Naive B cell (primary cell): ENCODE results near the gene QRFP. TPM values are rescaled to one million over a fixed set of nuclear protein-coding genes. Genes with fewer than 3 reads are reported as not detected.

Source experiments
- ATAC-seq, 2 donors: fragments of 150-1000 bp; cut with Tn5 transposase; 2 replicates each; pipeline ENCODE4 v1.10.0; 2021; ENCODE audit warnings: low read depth in 2 of 2, mild to moderate bottlenecking in 2 of 2, moderate library complexity in 2 of 2
- DNase-seq: peaks from one replicate; pipeline ENCODE4 v3.0.0; 2022
- H3K27ac Mint-ChIP-seq, 6 donors: one replicate each; pipeline ENCODE4 v1.8.0; 2020 to 2022; ENCODE audit warnings: mild to moderate bottlenecking in 6 of 6, mixed read lengths in 6 of 6, moderate library complexity in 5 of 6, inconsistent platforms in 2 of 6
- H3K27me3 Mint-ChIP-seq, 3 donors: one replicate each; pipeline ENCODE4 v1.8.0; 2021 to 2022; ENCODE audit warnings: mixed read lengths in 3 of 3, mild to moderate bottlenecking in 1 of 3
- H3K36me3 Mint-ChIP-seq, 2 donors: one replicate each; pipeline ENCODE4 v1.8.0; 2020 to 2022; ENCODE audit warnings: mixed read lengths in 2 of 2, inconsistent platforms in 1 of 2, mild to moderate bottlenecking in 1 of 2
- H3K4me1 Mint-ChIP-seq, 3 donors: one replicate each; pipeline ENCODE4 v1.8.0; 2020 to 2022; ENCODE audit warnings: mixed read lengths in 3 of 3, inconsistent platforms in 1 of 3, mild to moderate bottlenecking in 1 of 3, moderate library complexity in 1 of 3
- H3K4me3 Mint-ChIP-seq, 8 donors: one replicate each; pipeline ENCODE4 v1.8.0; 2020 to 2022; ENCODE audit warnings: mild to moderate bottlenecking in 8 of 8, mixed read lengths in 8 of 8, moderate library complexity in 8 of 8, inconsistent platforms in 2 of 8
- H3K9me3 Mint-ChIP-seq, 7 donors: one replicate each; pipeline ENCODE4 v1.8.0; 2020 to 2022; ENCODE audit warnings: mixed read lengths in 7 of 7, mild to moderate bottlenecking in 5 of 7, inconsistent platforms in 2 of 7, moderate library complexity in 1 of 7
- polyA plus RNA-seq, 6 donors: library from polyadenylated mRNA; unstranded; fragments of 300-500 nt; fragmentation: Illumina TruSeq; gene quantifications; one replicate each; pipeline ENCODE4 v1.2.3, GENCODE V29; 2021; ENCODE audit warnings: low read depth in 6 of 6

The QRFP gene
- polyA plus RNA-seq, 6 donors from 2014 or later = 0.42 to 0.75 TPM; not detected in 4

DNA sequence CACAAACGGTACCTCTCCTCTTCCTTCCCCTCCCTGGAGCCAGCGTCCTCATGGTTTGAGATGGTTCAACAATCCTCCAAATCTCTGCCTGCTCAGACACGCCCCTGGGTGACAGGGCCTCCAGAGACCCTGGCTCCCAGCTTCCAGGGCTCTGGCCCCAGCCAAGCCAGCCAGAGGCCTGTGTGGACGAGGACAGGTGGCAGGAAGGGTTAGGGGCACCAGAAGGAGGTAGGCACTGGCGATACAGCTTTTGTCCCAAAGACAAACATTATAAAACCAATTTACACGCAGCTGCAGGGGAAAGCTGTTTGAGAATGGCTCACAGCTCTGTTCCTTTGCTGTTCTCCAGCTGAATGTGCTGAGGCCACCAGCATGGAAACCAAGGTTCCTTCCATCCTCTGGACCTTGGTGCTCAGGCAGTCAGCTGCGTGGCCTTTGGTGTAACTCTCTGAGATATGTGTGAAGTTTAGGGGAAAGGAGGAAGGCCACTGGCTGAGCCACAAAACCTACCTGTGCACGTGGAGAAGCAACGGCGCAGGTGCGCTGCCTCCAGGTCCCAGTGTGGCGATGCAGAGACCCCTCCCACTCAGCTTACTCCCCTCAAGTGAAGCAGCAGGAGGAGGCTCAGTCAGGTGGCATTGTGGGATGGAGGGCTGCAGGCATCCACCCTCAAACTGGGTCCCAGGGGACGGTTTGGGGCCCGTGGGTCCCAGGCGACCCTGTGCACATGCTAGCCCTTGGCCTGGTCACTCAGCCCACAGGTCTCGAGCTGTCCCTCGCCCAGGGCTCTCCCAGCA is 4.3 kb upstream of the QRFP start:
- no peak overlapping the region for H3K27ac Mint-ChIP-seq
- ATAC-seq (no peak), DNase-seq (no peak)
- H3K36me3 Mint-ChIP-seq = no peaks in the 10 kb centered on the region
- H3K27me3 Mint-ChIP-seq = peaks cover 0 to 33% (median 9%) of the 10 kb centered on the region in 3 donors
- H3K9me3 Mint-ChIP-seq = no peaks in the 10 kb centered on the region
- no peaks in the 10 kb centered on the region for H3K4me1 Mint-ChIP-seq
- H3K4me3 Mint-ChIP-seq = no peak overlapping the region

DNA sequence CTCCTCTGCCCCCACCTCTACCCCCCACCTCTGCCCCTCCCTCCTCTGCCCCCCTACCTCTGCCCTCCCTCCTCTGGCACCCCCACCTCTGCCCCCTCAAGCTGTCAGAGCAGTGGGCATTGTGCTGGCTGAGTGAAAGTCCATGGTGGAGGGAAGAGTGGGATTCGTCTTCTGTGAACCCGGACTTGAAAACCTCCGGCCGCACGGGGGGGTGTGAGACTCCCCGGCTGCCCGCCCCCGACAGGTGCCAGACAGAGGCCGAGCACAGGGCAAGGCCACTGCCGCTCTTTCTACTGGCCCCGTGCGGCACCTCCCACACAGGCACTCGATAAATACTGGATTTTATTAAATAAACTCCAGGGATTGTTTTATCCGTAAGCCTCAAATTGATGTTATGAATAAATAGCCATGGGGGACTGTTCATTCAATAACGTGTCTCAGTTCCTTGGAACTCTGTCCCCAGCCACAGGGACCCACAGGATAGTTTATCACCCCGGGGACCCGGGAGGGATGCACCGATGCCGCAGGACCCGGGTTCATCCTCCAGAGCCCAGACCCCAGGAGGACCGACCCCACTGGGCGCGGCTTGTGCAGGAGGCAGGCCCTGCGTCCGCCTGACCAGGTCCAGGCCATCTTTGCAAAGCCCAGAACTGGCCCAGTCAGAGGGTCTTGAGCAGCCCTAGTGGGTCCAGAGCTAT is 2.6 kb upstream of the QRFP start:
- Mint-ChIP-seq H3K27me3 (peaks cover 0 to 23% (median 9%) of the 10 kb centered on the region in 3 donors), H3K9me3 (no peaks in the 10 kb centered on the region), H3K27ac (no peak overlapping the region), H3K4me3 (no peak overlapping the region), H3K4me1 (no peaks in the 10 kb centered on the region), H3K36me3 (no peaks in the 10 kb centered on the region)
- no peak for ATAC-seq
- no peak for DNase-seq

DNA sequence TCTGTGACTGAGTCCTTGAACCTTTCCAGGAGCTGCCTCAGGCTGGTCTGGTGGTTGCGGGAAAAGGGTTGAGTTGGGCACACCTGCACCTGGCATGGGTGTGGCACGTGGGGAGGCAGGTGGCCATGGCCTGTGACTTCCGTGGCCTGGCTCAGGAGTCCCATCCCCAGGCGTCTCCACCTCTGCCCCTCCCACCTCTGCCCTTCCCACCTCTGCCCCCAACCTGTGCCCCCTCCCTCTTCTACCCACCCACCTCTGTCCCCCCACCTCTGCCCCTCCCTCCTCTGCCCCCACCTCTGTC is 1.9 kb upstream of the QRFP start:
- Mint-ChIP-seq H3K27me3 (peaks cover 0 to 20% (median 9%) of the 10 kb centered on the region in 3 donors), H3K36me3 (no peaks in the 10 kb centered on the region), H3K27ac (no peak overlapping the region), H3K4me1 (peaks cover 0 to 4% (median 2%) of the 10 kb centered on the region in 3 donors), H3K9me3 (no peaks in the 10 kb centered on the region), H3K4me3 (peak overlapping the region in 1 of 8 donors; percentile 15)
- ATAC-seq (no peak), DNase-seq (no peak)

DNA sequence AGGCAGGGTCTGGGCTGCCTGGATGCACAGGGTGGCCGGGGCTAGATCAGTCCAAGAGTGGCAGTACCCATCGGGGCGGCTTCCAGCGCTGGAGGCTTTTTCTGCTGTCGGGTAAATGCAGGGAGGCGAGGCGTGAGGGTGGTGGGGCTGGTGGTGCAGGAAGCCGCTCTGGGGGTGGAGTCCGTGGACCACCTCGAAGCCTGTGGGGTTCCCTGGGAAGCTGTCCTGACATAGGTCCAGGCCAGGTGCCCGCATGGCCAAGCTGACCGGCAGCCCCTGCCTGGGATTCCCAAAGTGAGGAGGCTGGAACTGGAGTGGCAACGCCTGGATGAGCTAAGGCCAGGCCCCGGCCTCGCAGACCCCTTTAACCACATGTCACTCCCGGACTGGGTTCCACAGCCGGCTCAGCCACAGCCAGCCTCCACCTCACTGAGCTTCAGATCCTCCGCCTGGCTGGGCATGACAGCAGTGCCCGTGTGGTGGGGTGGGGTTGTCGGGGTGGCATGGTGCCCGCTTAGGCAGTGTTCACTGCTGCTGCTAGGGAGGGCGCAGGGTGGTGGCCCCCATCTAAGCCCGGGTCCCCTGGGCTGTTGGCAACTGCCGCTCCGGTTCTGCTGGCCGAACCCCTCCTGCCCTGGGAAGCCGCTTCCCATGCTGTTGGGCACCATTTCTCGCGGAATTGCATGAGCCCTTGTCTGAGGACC is 1.4 kb upstream of the QRFP start:
- peaks cover 0 to 18% (median 9%) of the 10 kb centered on the region in 3 donors for H3K27me3 Mint-ChIP-seq
- H3K36me3 Mint-ChIP-seq = no peaks in the 10 kb centered on the region
- peaks cover 0 to 6% (median 3%) of the 10 kb centered on the region in 3 donors for H3K4me1 Mint-ChIP-seq
- H3K27ac Mint-ChIP-seq = no peak overlapping the region
- H3K4me3 Mint-ChIP-seq = no peak overlapping the region
- H3K9me3 Mint-ChIP-seq = no peaks in the 10 kb centered on the region
- ATAC-seq (no peak), DNase-seq (no peak)

DNA sequence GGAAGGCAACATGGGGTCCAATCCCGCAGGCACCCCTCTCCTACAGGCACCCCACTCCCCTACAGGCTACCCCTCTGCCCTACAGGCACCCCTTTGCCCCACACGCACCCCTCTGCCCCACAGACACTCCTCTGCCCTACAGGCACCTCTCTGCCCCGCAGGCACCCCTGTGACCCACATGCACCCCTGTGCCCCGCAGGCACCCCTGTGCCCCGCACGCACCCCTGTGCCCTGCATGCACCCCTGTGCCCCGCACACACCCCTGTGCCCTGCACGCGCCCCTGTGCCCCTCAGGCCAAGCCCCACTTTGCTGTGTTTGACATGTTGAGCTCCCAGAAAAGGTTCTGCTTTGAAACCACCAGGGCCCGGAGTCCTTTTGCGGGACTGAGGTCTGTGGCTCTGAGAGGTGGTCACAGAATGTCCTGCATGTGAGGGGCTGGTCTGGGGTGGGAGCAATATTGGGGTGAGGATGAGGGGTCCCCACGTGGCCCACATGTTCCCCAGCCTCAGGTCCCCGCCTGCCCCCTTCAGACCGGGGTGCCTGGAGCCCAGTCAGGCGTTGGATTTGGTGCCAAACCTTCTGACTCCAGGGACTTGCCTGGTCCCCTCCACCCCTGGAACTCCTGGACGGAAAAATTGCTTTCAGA is 616 bp upstream of the QRFP start:
- H3K27ac Mint-ChIP-seq = no peak overlapping the region
- no peak for DNase-seq
- H3K36me3 Mint-ChIP-seq = no peaks in the 10 kb centered on the region
- H3K4me1 Mint-ChIP-seq = peaks cover 0 to 6% (median 3%) of the 10 kb centered on the region in 3 donors
- H3K27me3 Mint-ChIP-seq = peaks cover 0 to 18% (median 9%) of the 10 kb centered on the region in 3 donors
- no peak overlapping the region for H3K4me3 Mint-ChIP-seq
- ATAC-seq = no peak
- no peaks in the 10 kb centered on the region for H3K9me3 Mint-ChIP-seq

DNA sequence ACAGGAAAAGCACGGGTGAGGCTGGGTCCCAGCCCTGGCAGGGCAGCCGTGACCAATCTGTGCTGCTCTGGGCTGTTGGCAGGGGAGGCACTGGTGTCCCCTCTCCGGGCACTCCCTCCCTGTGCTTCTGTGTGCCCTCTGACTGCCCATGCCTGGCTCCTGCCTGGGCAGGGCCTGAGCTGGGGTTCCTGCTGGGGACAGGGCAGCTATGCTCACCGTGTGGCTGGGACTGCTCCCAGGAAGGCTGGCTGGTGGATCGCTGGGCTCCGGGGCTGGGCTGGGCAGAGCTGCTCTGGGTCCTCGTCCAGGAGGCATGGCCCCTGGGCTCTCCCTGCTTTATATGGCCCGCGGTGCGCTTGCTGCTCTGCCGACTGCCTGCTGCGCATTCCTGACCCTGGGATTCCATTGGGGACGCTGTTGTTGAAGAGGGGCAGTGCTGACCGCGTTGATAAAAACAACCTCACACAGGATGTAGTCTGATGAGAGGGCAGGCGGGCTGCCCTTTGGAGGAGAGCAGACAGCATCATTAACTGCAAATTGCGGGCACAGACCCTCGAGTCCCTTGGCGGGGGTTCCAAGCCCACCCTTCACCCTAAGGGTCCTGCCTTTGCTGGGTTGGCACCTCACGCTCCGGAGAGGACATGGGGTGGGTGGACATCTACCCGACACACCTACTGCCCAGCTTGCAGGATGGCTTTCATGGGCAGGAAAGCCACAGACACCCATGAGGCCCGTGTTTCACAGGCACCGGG is 955 bp downstream of the QRFP start:
- DNase-seq (no peak), ATAC-seq (no peak)
- peak overlapping the region in 1 of 6 donors; percentile 34 for H3K27ac Mint-ChIP-seq

DNA sequence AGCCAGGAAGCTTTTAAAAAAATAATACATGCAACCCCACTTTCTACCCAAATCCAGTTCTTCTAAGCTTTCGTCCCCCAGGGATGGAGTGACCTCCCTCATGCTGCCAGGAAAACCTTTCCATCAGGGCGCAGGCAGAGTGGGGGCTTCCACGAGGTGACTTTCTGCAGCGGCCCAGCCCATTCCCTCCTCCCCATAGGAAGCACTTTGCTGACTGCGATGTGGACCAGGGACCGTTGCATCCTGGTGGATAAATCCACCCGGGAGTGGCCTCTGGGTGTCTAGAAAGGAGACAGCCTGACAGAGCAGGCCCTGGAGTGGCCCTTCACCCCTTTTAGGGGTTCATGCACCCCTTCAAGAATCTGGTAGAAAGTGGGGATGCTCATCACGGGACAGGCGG is 1.6 kb downstream of the QRFP start:
- H3K4me3 Mint-ChIP-seq = no peak overlapping the region
- no peaks in the 10 kb centered on the region for H3K9me3 Mint-ChIP-seq
- peaks cover 0 to 6% (median 3%) of the 10 kb centered on the region in 3 donors for H3K4me1 Mint-ChIP-seq
- no peak for ATAC-seq
- H3K27ac Mint-ChIP-seq = no peak overlapping the region
- peaks cover 0 to 7% (median 0%) of the 10 kb centered on the region in 3 donors for H3K27me3 Mint-ChIP-seq
- no peak for DNase-seq
- no peaks in the 10 kb centered on the region for H3K36me3 Mint-ChIP-seq

More for the DNA sequence above, 955 bp downstream of the QRFP start:
- Mint-ChIP-seq H3K9me3 (no peaks in the 10 kb centered on the region), H3K36me3 (no peaks in the 10 kb centered on the region), H3K4me1 (peaks cover 0 to 6% (median 3%) of the 10 kb centered on the region in 3 donors), H3K4me3 (no peak overlapping the region), H3K27me3 (peaks cover 0 to 13% (median 6%) of the 10 kb centered on the region in 3 donors)

DNA sequence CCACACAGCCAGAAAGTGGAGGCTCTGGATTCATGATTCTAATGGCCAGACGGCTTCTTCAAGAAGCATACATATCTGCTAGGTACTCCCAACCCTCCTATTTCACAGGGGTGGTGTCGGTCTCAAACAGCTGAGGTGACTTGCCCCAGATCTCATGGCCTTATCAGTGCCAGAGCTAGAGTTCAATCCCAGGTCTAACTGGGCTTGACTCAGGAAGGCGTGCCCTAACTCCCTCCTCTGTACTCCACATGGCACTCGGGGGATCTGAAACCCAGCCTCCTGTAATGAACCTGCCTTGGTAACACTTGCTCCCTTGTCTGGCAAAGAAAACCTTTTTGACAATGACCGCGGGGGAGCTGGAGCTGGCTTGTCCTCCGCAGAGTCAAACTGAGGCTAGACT is 2.1 kb downstream of the QRFP start:
- H3K27me3 Mint-ChIP-seq = peaks cover 0 to 2% (median 0%) of the 10 kb centered on the region in 3 donors
- no peaks in the 10 kb centered on the region for H3K36me3 Mint-ChIP-seq
- H3K27ac Mint-ChIP-seq = no peak overlapping the region
- DNase-seq (no peak), ATAC-seq (no peak)
- H3K4me1 Mint-ChIP-seq = peaks cover 0 to 6% (median 3%) of the 10 kb centered on the region in 3 donors
- H3K4me3 Mint-ChIP-seq = no peak overlapping the region
- H3K9me3 Mint-ChIP-seq = no peaks in the 10 kb centered on the region

DNA sequence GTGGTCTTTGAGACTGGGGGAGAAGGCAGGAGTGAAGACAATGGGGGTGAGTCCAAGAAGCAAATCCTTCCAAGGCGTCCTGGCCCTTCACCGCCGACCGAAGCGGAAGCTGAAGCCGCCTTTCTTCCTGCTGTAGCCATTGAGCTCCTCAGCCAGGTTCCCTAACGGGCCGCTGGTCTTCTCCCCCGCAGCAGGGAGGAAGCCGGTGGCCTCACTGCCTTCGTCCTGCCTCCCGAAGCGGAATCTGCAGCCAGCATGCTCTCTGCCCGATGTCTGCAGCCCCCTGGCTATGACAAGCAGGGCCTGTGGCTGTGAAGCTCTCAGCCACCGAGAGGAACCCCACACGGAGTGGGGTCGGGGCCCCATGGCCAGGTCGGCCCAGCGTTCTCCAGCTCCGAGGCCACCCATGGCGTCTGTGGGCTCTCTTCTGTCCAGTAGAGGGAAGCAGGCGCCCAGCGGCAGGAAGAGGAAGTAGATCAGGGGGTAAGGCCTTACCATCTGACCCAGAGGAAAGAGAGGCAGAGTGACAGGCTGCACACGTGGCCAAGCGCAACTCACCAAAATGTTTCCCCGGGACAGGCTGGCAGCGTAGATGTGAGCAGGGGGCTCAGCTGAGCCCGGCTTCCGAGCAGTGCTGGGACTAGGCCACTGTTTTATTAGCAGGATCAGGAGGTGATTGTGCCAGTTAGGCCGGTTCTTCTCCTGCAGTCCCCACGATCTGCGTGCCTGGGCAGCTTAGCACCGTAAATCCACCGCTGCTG is 3.1 kb downstream of the QRFP start:
- DNase-seq = no peak
- peak overlapping the region in 3 of 6 donors; percentile 15 to 90 (median 51) for H3K27ac Mint-ChIP-seq
- peak; percentile 30 to 55 for ATAC-seq
- no peaks in the 10 kb centered on the region for H3K9me3 Mint-ChIP-seq
- peak overlapping the region in 2 of 8 donors; percentile 47 to 53 for H3K4me3 Mint-ChIP-seq
- H3K36me3 Mint-ChIP-seq = no peaks in the 10 kb centered on the region
- no peaks in the 10 kb centered on the region for H3K27me3 Mint-ChIP-seq
- peaks cover 0 to 6% (median 3%) of the 10 kb centered on the region in 3 donors for H3K4me1 Mint-ChIP-seq

DNA sequence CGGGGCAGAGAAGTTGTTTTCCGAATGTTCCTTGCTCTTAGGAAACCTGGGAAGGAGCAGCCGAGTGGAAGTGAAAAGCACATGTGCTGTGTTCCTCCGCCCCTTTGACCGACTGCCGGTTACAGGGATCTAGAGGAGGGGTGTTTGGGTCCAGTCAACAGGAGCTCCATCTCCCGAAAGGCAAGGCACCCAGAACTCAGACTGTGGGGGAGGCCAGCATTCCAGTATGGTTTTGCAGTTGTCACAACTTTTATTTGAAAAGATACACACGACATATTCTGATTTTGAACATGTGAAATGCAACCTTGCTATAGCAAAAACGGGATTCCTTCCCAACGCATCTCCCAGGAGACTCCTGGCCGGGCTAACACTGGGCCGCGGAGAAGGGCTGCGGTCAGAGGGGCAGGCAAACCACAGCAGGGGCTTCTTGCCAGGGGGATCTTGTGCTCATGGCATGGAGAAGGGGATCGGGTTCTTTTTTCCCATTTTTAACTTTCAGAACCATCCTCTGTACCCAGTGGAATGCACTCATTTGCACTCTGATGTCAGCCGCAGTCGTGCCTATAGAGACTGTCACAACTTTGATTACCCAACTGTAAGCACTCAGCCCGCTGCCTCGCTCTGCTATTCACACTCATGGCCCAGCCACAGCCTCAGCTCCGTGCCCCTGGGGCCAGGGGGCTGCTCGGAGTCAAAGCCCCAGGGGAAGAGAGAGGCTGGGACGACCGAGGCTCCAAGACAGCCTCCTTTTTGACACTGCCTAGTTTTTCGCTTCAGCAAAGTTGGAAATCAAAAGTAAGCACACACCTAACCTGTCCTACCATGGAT is 3.9 kb downstream of the QRFP start:
- Mint-ChIP-seq H3K4me3 (no peak overlapping the region), H3K27ac (peak overlapping the region in 1 of 6 donors; percentile 15)

DNA sequence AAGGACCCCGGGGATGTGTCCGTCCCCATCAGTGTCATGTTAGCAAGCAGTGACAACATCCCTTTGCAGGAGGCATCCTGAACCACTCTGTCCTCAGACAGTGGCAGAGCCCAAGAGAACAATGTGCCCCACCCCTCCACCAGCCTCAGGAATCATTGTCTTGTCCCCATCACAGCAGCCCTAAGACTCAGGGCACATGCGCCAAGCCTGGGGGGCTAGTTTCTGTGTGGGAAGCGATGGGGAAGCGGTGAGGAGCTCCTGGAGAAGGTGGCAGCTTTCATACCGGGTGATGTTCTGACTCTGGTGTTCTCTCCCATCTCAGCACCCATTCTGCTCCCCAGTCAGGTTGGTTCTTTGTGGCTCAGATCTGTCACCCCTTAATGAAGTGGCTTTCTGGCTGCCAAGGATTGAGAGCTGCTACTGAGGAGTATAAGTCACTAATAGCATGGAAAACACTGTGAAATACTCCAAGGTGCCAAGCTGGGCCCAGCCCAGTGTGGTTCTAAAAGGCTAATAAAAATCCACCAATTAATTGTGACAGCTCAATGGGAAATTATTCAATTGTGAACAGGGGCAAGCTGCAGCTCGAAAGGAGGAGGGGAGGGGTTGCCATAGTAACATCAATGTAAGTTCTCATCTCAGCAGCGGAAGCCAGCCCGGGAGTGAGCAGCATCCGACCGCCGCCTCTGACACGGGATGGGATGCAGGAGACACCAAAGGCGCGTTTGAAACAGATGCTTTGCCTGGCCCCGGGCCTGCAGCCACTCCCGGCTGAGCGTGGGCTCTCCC is 4.7 kb downstream of the QRFP start:
- Mint-ChIP-seq H3K36me3 (no peaks in the 10 kb centered on the region), H3K9me3 (no peaks in the 10 kb centered on the region), H3K27ac (peak overlapping the region in 1 of 6 donors; percentile 42), H3K27me3 (no peaks in the 10 kb centered on the region), H3K4me1 (peaks cover 3 to 7% (median 6%) of the 10 kb centered on the region in 3 donors), H3K4me3 (no peak overlapping the region)
- DNase-seq = no peak
- no peak for ATAC-seq

More for the DNA sequence above, 3.9 kb downstream of the QRFP start:
- H3K27me3 Mint-ChIP-seq = no peaks in the 10 kb centered on the region
- peaks cover 0 to 6% (median 3%) of the 10 kb centered on the region in 3 donors for H3K4me1 Mint-ChIP-seq
- H3K9me3 Mint-ChIP-seq = no peaks in the 10 kb centered on the region
- ATAC-seq = no peak
- DNase-seq = no peak
- H3K36me3 Mint-ChIP-seq = no peaks in the 10 kb centered on the region
